HepG2 (cell line): ENCODE results near the gene ROBO2. TPM values are rescaled to one million over a fixed set of nuclear protein-coding genes. Genes with fewer than 3 reads are reported as not detected.

Source experiments
- ATAC-seq: fragments of 200-7000 bp; cut with Tn5 transposase; 3 replicates; pipeline ENCODE4 v1.9.1; 2020; ENCODE audit warnings: mild to moderate bottlenecking, moderate library complexity
- BruUV-seq: library from RNA; stranded (reverse); fragments of 400-500 nt; replicated peaks from 2 replicates; lab custom pipeline; 2021; lab: Mats Ljungman, UMichigan
- CTCF ChIA-PET: fragments of 300-600 bp; formaldehyde crosslinking; extraction: SDS; loops from one replicate; lab custom pipeline; 2021; ENCODE audit warnings: low total read pairs, inconsistent platforms, low intra/inter-chr PET ratio; lab: Yijun Ruan, JAX
- POLR2A ChIA-PET: fragments of 350-600 bp; sonication (Branson Sonifier 250); formaldehyde crosslinking; loops from one replicate; lab custom pipeline; 2020; ENCODE audit warnings: antibody characterized with exemption, inconsistent platforms; lab: Yijun Ruan, JAX
- DNase-seq: peaks from one replicate; pipeline ENCODE4 v3.0.0-alpha.2; 2015; ENCODE audit warnings: low spot score
- FAIRE-seq: peaks from 3 replicates; lab custom pipeline; 2011; peaks lifted over from hg19 to GRCh38; lab: Jason Lieb, UNC
- H2AFZ ChIP-seq: one replicate; pipeline ENCODE4 v1.6.1; 2011; ENCODE audit warnings: low read length, inconsistent platforms
- H3K27ac ChIP-seq: fragments of 300-600 bp; 3 replicates; pipeline ENCODE4 v1.8.0; 2011; ENCODE audit warnings: mixed run types, mild to moderate bottlenecking, mixed read lengths, low read length, inconsistent platforms; ENCODE audit not compliant: insufficient read depth; ENCODE audit errors: extremely low read length
- H3K27me3 ChIP-seq, 2 experiments: fragments of 200-600 bp in 1 of 2; 2 replicates in 1 of 2; 3 replicates in 1 of 2; pipeline versions ENCODE4 v1.6.0 to v1.8.0; 2011; ENCODE audit warnings: low read length in 2 of 2, mild to moderate bottlenecking in 2 of 2, moderate library complexity in 2 of 2, inconsistent platforms in 1 of 2; ENCODE audit not compliant: insufficient read depth in 2 of 2, control insufficient read depth in 1 of 2
- H3K36me3 ChIP-seq, 2 experiments: fragments of 200-600 bp in 1 of 2; replicated peaks in 1 of 2; 2 replicates in 1 of 2; 3 replicates in 1 of 2; pipeline versions ENCODE4 v1.5.1 to v1.8.0; 2011; ENCODE audit warnings: low read length in 2 of 2, inconsistent platforms in 1 of 2; ENCODE audit not compliant: insufficient read depth in 2 of 2, control insufficient read depth in 1 of 2
- H3K4me1 ChIP-seq: 2 replicates; pipeline ENCODE4 v1.5.1; 2012; ENCODE audit warnings: low read length, inconsistent platforms; ENCODE audit not compliant: insufficient read depth
- H3K4me2 ChIP-seq: 2 replicates; pipeline ENCODE4 v1.6.0; 2011; ENCODE audit warnings: low read depth, low read length, inconsistent platforms
- H3K4me3 ChIP-seq, 3 experiments: fragments of 200-600 bp in 1 of 3; sonication (generic), shearing (Covaris generic) in 1 of 3; replicated peaks in 1 of 3; 2 replicates each; pipeline ENCODE4 v1.5.1; 2011 to 2016; ENCODE audit warnings: low read length in 3 of 3, inconsistent platforms in 2 of 3, low read depth in 2 of 3, mild to moderate bottlenecking in 2 of 3, control low read depth in 1 of 3, mixed read lengths in 1 of 3; ENCODE audit not compliant: insufficient read depth in 1 of 3
- H3K79me2 ChIP-seq: one replicate; pipeline ENCODE4 v1.6.1; 2011; ENCODE audit warnings: low read length, inconsistent platforms; ENCODE audit not compliant: insufficient read depth
- H3K9ac ChIP-seq: 2 replicates; pipeline ENCODE4 v1.6.0; 2011; ENCODE audit warnings: mild to moderate bottlenecking, low read depth, low read length, inconsistent platforms; ENCODE audit not compliant: insufficient read depth
- H3K9me3 ChIP-seq: 2 replicates; pipeline ENCODE4 v1.5.1; 2012; ENCODE audit warnings: mild to moderate bottlenecking, low read length
- H4K20me1 ChIP-seq: 2 replicates; pipeline ENCODE4 v1.6.0; 2011; ENCODE audit warnings: inconsistent platforms, mild to moderate bottlenecking, low read length, moderate library complexity; ENCODE audit not compliant: insufficient read depth
- BORCS8-MEF2B ChIP-seq: sonication (generic); formaldehyde crosslinking; IDR thresholded peaks from 2 replicates; pipeline ENCODE4 v1.8.0; 2022; ENCODE audit warnings: mild to moderate bottlenecking, missing genetic modification reagents
- JUNB ChIP-seq: sonication (generic); formaldehyde crosslinking; IDR thresholded peaks from 2 replicates; pipeline ENCODE4 v1.8.0; 2022; ENCODE audit warnings: missing genetic modification reagents, mild to moderate bottlenecking, borderline replicate concordance
- MEIS1 ChIP-seq: sonication (generic); formaldehyde crosslinking; IDR thresholded peaks from 2 replicates; pipeline ENCODE4 v1.9.0; 2021; ENCODE audit warnings: mild to moderate bottlenecking, missing genetic modification reagents, moderate library complexity, borderline replicate concordance
- RXRA ChIP-seq: sonication (generic); formaldehyde crosslinking; IDR thresholded peaks from 2 replicates; pipeline ENCODE4 v1.5.1; 2020; ENCODE audit warnings: missing genetic modification reagents
- SALL1 ChIP-seq: sonication (generic); formaldehyde crosslinking; IDR thresholded peaks from 2 replicates; pipeline ENCODE4 v1.8.0; 2022; ENCODE audit warnings: mild to moderate bottlenecking, missing genetic modification reagents
- TARDBP ChIP-seq: sonication (generic); formaldehyde crosslinking; IDR thresholded peaks from 2 replicates; pipeline ENCODE4 v1.8.0; 2022; ENCODE audit warnings: mild to moderate bottlenecking, missing genetic modification reagents
- THYN1 ChIP-seq: sonication (generic); formaldehyde crosslinking; IDR thresholded peaks from 2 replicates; pipeline ENCODE4 v1.8.1; 2023; ENCODE audit warnings: low read depth, mild to moderate bottlenecking, moderate library complexity, missing genetic modification reagents, borderline replicate concordance
- ZC3H13 ChIP-seq: sonication (generic); formaldehyde crosslinking; IDR thresholded peaks from 2 replicates; pipeline ENCODE4 v1.8.1; 2023; ENCODE audit warnings: mild to moderate bottlenecking, missing genetic modification reagents, moderate library complexity
- ZFP91 ChIP-seq: sonication (generic); formaldehyde crosslinking; IDR thresholded peaks from 2 replicates; pipeline ENCODE4 v1.9.0; 2022; ENCODE audit warnings: missing genetic modification reagents, mild to moderate bottlenecking, borderline replicate concordance
- ZNF382 ChIP-seq: sonication (generic); formaldehyde crosslinking; IDR thresholded peaks from 2 replicates; pipeline ENCODE4 v1.5.0; 2020; ENCODE audit warnings: missing genetic modification reagents, mild to moderate bottlenecking, borderline replicate concordance
- ZNF792 ChIP-seq: IDR thresholded peaks from 2 replicates; pipeline ENCODE4 v1.6.1; 2016
- whole genome bisulfite sequencing: methylation state at CpG from one replicate; pipeline ENCODE4 v1.1.6; 2017; ENCODE audit warnings: low lambda C conversion rate; 5-methylcytosine and 5-hydroxymethylcytosine counted together
- in situ Hi-C: cut with HindIII; loops from 2 replicates; pipeline ENCODE4 v1.10.0; 2017; ENCODE audit warnings: low pct_unique_long_range_greater_than_20kb; ENCODE audit not compliant: extremely low pct_ligation_motif_present
- intact Hi-C: fragments of 100-400 bp; cut with micrococcal nuclease; formaldehyde crosslinking; loops from one replicate; pipeline ENCODE4 v1.10.0; 2022; ENCODE audit not compliant: unreplicated experiment
- polyA plus RNA-seq, 8 experiments: library from polyadenylated mRNA; depleted of rRNA in 3 of 8; stranded (reverse) in 7 of 8; unstranded in 1 of 8; fragments of >200 nt; fragmentation: Illumina TruSeq in 4 of 8; extraction: Trizol in 4 of 8; gene quantifications; 2 replicates each; pipeline versions ENCODE4 v1.2.1 to v1.2.3, GENCODE V29; 2011 to 2016; ENCODE audit warnings: low read depth in 4 of 8, missing spikeins in 1 of 8, mixed read lengths in 1 of 8; ENCODE audit not compliant: insufficient read depth in 1 of 8
- total RNA-seq, 5 experiments: library from RNA; depleted of rRNA; stranded (reverse); fragments of >200 nt; fragmentation: Illumina TruSeq; extraction: Trizol; gene quantifications; 2 replicates each; pipeline ENCODE4 v1.2.3, GENCODE V29; 2016; ENCODE audit warnings: low read depth in 1 of 5

The ROBO2 gene
- total and polyA plus RNA-seq, 2 of the 13 experiments (the other 11 are each of a cell fraction or from before 2014, with no cell fraction given): not detected

- H3K79me2 ChIP-seq: no peaks in the 10 kb centered on the region
- TF ChIP-seq ZNF382 (no peak), SALL1 (no peak), MEIS1 (CRISPR knock-in tag) (no peak), ZC3H13 (CRISPR knock-in tag) (no peak), RXRA (no peak), JUNB (no peak)
- WGBS: 0% methylated on average over 1 of the region's 1 CpG
- H3K4me2 ChIP-seq: no peak overlapping the region
- ChIA-PET CTCF (no interaction called here), POLR2A (no interaction called here)
- H3K36me3 ChIP-seq: no peaks in the 10 kb centered on the region
- no peak for FAIRE-seq
- H3K9ac ChIP-seq: no peak overlapping the region
- in situ Hi-C loops (no loop called here), intact Hi-C loops (no loop called here)
- ATAC-seq: no peak
- DNase-seq: no peak
- no TSS peak for BruUV-seq
- no peaks in the 10 kb centered on the region for H3K4me1 ChIP-seq
- no peak overlapping the region for H3K4me3 ChIP-seq
- H3K27me3 ChIP-seq: no peaks in the 10 kb centered on the region; a peak in 1 of 5 replicates
- H2AFZ ChIP-seq: no peak overlapping the region
- H3K27ac ChIP-seq: no peak overlapping the region
- H4K20me1 ChIP-seq: no peaks in the 10 kb centered on the region
- no peaks in the 10 kb centered on the region for H3K9me3 ChIP-seq
Measured at GRCh38 chr3:77288348-77288747, 248.4 kb downstream of the ROBO2 start.

- Histone ChIP-seq H3K4me2 (no peak overlapping the region), H3K27ac (no peak overlapping the region), H3K9ac (no peak overlapping the region), H3K79me2 (no peaks in the 10 kb centered on the region), H3K27me3 (no peaks in the 10 kb centered on the region), H4K20me1 (no peaks in the 10 kb centered on the region), H3K9me3 (no peaks in the 10 kb centered on the region), H3K4me1 (no peaks in the 10 kb centered on the region), H3K36me3 (no peaks in the 10 kb centered on the region), H3K4me3 (no peak overlapping the region)
- ChIA-PET CTCF (no interaction called here), POLR2A (no interaction called here)
- in situ Hi-C loops: no loop called here
- ATAC-seq (no peak), FAIRE-seq (no peak)
- BruUV-seq: no TSS peak
- no peak for TF ChIP-seq ZNF792 (CRISPR knock-in tag)
- no peak for TF ChIP-seq BORCS8-MEF2B (CRISPR knock-in tag)
- TF ChIP-seq THYN1 (CRISPR knock-in tag): no peak
- no peak for TF ChIP-seq ZFP91 (CRISPR knock-in tag)
- TF ChIP-seq TARDBP (CRISPR knock-in tag): no peak
- TF ChIP-seq, all 625 proteins: peak for 0
- intact Hi-C loops: no loop called here
- WGBS: 35% methylated on average over 5 of the region's 5 CpGs
- no peak overlapping the region for H2AFZ ChIP-seq
- no peak for DNase-seq
Measured at GRCh38 chr3:77296527-77296926, 256.6 kb downstream of the ROBO2 start.
